GM19452 (cell line): ENCODE measurements around the gene S1PR1.
A peak's percentile ranks its signal among the peaks of the same experiment; 100 is the strongest.
"Not testable (repeated sequence)": the region's sequence is repeated elsewhere in the genome, so short reads cannot be mapped to it uniquely, and the experiment has no call there.

ENCODE experiments used
- ATAC-seq: cut with Tn5 transposase; IDR thresholded peaks from one replicate; pipeline ENCODE4 v1.9.1; 2021; ENCODE audit not compliant: unreplicated experiment

The S1PR1 gene

DNA sequence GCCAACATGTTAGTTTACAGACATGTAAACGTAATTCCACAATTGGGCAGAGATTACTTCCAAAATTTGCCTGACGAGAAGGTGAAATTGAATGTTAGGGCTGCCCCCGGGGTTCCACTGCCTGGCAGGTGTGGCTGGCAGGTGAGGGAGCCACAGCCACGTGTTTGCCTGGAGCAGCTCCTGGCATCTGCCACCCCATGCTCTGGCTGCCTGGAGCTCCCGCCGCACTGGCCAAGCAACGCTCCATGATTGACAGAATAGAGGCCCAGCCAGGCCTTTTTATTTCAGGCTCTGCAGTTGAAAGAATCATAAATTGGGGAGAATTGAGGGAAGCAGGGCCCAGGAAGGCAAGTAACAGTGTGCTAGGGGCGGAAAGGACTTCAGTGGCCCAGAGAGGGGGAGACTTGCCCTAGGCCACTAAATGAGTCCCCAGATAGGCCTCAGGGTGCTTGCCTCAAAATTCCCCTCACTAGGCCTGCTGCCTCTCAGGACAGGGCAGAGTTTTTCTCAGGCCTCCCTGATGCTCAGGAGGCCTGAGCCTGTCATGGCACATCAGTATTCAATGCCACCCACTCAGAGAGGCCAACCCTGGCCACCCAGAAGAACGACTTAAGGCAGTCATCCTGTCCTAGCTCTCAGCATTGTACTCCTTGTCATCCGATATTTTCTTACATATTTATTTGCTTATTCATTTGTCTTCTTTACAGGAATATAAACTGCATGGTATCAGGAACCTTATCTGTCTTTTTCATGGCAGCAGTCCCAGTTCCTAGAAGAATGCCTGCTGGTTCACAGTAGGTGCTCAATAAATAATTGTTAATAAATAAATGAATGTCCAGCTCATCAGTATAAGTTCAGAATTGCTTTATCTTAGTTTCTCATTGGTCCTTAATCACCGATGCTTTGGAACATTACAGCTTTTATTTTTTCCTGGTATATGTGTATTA is 16.6 kb upstream of the S1PR1 start:
- no peak for ATAC-seq

DNA sequence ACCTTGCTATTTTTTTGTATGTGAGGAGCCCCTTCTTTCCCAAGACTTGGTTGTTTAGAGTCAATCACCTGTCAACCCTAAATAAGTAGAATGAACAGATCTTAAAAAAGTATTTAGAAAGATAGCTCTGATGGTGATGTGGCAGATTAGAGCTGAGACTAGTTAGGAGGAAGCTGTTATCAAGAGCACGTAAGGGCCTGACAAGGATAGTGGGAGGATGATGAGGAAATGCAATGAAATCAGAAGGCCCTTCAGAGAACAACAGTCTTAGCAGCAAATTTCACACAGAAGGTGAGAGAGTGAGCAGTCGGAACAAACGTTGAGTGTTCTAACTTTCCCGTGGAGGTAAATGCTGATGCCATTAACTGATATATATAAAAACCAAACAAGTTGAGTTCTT is 15.9 kb upstream of the S1PR1 start:
- no peak for ATAC-seq

DNA sequence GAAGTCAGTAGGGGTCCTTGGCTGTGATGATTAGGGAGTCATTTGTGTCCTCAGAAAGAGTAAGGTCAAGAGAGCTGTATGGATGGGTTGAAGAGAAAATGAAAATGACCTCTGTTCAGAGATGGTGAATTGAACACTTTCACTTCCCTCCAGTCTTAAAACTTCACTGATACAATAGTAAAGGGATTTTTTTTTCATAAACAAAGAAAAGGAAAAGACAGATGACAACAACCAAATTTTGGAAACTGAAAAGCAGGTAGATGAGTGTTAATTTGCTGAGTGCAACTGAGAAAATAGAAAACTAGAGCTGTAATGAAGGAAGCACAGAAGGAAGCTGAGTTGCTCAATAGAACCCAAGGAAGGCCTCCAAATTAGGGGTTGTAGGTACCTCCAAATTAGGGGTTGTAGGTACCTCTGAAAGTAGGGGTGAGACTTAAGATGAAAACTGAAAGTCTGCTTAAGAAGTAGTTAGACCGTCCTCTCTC is 14.8 kb upstream of the S1PR1 start:
- ATAC-seq, result peak; percentile 97

DNA sequence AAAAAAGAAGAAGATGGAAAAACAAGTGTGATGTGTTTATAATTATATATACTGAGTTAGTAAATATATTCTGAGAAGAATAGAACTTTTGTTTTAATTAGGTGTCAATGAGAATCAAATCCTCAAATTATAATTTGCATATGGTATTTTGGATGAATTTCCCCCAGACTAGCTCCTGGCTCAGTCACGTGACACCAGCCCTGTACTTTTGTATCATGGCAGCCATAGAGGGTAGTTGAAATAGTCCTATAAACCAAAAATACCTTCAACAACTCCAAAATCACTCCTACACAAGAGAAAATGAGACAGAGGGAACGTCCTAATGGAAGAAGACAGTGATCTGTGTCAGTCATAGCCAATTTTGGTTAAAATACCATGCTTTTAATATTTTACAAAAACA is 9.0 kb upstream of the S1PR1 start:
- ATAC-seq, result no peak

DNA sequence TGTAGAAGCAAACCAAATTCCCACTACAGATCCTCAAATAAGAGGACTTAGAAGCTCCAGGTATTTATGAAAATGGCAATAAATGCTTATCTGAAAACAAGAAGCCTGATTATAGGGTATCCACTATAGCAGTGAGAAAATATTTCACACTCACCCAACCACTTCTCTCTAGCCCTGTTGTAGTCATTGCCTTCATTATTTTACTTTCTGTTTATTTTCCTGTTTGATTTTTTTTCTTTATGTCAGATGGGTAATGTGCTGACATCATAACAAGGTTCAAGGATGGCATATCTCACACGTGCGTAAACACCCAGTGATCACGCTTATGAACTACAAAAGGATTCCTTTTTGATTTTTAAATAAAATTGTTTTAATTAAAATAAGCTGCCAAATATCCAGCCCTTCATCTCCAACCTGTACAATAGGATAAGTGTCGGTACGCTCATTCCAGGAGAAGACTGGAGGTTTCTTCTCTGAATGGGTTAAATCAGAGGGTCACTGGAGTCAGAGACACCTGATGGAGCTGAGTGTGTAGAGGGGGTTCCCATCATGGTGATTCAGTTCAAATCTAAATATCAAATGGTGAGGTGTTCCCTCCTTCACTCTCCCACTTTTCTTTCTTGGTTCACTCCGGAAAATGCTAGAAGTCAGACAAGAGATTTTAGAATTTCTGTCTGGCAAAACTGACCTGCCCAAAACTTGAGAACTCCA is 8.2 kb upstream of the S1PR1 start:
- ATAC-seq, result no peak

DNA sequence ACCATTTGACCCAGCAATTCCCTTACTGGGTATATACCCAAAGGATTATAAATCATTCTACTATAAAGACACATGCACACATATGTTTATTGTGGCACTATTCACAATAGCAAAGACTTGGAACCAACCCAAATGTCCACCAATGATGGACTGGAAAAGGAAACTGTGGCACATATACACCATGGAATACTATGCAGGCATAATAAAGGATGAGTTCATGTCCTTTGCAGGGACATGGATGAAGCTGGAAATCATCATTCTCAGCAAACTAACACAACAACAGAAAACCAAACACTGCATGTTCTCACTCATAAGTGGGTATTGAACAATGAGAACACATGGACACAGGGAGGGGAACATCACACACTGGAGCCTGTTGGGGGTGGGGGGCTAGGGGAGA is 4.6 kb upstream of the S1PR1 start:
- not testable (repeated sequence) for ATAC-seq

DNA sequence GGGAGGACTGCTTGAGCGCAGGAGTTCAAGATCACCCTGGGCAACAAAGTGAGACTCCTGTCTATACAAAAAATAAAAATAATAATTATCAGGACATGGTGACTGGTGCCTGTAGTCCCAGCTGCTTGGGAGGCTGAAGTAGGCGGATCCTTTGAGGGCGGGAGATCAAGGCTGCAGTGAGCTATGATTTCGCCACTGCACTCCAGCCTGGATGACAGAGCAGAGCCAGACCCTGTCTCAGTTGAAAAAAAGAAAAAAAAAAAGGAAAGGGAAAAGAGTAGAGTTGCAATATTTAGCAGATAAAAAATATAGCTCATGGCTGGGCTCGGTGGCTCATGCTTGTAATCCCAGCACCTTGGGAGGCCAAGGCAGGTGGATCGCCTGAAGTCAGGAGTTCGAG is 3.3 kb upstream of the S1PR1 start:
- ATAC-seq, result no peak

DNA sequence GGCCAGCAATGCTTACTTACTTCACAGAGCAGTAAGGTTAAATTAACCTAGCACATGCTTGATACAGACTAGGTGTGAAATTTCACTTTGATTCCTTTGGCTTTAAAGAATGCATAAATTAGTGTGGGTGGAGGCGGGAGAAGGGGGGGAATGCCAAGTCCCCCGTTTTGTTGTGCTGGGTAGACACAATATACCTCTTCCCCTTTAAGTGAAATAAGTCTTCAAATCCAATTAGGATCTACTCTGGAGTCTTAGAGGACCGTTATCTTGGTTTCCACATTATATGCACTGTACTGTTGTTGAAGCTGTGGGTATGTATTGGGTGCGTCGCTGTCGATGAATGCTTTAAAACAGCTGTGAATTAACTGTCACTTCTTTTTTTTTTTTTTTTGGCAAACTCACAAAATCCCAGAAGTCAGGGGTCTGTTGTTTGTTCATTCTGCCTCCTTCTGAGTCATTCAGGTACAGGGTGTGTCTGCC is 1.6 kb upstream of the S1PR1 start:
- no peak for ATAC-seq

DNA sequence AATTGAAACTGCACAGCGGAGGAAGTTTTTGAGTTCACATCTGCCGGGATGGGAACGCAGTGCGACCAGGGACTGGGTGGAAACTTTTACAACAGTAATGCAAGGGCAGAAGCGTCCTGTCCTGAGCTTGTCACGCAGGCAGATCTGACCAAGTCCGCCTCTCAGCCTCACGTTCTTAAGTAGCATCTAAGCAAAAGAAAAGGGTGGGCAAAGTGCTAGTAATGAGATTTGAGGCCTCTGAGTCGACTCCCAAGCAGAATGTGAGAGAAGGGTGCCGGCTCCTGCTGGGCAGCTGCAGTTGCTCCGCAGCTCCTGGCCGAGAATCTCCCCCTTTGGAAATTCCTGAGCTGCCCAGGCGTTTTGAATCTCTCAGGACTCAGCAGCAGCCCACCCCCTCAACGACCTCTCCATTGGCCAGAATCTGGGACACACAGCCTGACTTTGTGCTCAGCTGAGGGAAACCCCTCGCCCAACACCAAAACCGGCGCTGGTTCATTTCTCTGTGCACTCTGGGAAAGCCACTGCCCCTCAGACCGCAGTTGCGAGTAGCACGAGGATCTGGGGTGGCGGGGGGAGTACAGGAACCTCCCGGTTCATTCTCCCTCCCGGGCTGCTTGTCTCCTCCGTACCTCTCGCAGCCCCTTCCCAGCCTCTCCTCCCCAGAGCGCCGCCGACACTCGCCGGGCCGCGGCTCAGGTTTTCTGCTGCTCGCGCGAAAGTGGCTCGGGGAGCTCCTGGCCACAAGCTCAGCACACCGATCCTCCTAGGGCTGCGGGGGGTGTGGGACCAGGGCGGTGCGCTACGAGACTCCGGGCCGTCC is 913 bp upstream of the S1PR1 start:
- ATAC-seq, result peak; percentile 52

DNA sequence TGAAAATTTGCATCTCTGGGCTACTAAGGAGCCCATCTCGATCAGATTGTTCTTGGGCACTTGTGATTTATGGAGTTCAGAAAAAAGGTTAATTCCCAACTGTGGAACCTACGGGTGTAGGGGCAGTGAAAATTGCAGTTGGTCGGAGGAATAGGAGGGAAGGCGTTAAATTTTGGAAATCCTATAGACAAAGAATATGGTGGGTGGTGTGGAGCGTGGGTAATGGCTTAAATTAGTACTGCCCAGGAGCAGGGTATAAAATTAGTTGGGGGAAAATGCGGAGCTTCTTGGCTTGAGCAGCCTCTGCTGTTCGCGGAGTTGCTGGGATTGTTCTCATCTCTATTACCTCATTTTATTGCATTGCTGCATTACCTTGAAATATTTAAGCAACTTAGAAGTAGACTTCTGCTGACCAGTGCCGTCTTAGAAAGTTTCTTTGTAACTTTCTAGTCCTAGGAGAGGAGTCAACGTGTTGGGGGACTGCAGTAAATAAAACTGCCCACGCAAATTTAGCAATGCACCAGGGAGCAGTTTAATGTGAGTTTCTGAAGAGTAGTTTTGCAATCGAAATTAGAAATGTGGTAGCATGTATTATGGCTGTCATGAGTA is 514 bp downstream of the S1PR1 start:
- ATAC-seq, result no peak

DNA sequence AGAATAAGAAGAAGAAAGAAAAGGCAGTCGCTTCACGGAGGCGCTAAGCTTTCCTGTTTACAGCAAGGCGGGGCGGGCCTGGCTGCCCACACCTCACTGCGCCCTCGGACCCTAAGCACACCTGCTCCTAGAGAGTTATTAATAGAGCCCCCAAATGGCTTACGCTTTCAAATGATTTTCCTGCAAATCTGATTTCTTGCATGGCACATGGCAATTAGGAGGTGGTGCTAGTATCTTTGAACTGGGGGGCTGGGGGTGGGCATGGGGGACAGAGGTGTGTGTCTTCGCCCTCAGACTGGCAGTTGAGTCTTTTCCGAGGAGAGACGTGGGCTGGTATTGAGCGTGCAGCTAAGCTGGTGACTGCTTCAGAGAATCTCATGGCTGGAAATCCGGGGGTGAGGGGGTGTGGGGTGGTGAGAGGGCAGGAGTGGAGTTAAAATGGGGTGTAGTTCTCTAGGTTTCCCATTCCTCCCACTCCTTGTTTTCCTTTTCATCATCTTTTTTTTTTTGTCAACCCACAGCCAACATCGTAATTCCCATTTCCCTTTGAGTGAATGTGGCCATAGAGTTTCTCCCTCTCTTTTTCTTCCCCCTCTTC is 1.3 kb downstream of the S1PR1 start:
- no peak for ATAC-seq

DNA sequence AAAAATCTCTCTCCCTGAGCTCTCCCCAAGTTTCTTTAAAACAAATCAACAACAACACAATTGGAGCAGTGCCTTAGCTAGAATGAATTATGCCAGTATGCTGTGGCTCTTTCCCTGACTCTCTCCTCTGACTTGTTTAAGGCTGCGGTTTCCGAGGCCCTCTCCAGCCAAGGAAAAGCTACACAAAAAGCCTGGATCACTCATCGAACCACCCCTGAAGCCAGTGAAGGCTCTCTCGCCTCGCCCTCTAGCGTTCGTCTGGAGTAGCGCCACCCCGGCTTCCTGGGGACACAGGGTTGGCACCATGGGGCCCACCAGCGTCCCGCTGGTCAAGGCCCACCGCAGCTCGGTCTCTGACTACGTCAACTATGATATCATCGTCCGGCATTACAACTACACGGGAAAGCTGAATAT is 1.9 kb downstream of the S1PR1 start:
- no peak for ATAC-seq

DNA sequence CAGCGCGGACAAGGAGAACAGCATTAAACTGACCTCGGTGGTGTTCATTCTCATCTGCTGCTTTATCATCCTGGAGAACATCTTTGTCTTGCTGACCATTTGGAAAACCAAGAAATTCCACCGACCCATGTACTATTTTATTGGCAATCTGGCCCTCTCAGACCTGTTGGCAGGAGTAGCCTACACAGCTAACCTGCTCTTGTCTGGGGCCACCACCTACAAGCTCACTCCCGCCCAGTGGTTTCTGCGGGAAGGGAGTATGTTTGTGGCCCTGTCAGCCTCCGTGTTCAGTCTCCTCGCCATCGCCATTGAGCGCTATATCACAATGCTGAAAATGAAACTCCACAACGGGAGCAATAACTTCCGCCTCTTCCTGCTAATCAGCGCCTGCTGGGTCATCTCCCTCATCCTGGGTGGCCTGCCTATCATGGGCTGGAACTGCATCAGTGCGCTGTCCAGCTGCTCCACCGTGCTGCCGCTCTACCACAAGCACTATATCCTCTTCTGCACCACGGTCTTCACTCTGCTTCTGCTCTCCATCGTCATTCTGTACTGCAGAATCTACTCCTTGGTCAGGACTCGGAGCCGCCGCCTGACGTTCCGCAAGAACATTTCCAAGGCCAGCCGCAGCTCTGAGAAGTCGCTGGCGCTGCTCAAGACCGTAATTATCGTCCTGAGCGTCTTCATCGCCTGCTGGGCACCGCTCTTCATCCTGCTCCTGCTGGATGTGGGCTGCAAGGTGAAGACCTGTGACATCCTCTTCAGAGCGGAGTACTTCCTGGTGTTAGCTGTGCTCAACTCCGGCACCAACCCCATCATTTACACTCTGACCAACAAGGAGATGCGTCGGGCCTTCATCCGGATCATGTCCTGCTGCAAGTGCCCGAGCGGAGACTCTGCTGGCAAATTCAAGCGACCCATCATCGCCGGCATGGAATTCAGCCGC is 2.5 kb downstream of the S1PR1 start:
- ATAC-seq, result no peak

DNA sequence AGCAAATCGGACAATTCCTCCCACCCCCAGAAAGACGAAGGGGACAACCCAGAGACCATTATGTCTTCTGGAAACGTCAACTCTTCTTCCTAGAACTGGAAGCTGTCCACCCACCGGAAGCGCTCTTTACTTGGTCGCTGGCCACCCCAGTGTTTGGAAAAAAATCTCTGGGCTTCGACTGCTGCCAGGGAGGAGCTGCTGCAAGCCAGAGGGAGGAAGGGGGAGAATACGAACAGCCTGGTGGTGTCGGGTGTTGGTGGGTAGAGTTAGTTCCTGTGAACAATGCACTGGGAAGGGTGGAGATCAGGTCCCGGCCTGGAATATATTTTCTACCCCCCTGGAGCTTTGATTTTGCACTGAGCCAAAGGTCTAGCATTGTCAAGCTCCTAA is 3.2 kb downstream of the S1PR1 start:
- no peak for ATAC-seq

DNA sequence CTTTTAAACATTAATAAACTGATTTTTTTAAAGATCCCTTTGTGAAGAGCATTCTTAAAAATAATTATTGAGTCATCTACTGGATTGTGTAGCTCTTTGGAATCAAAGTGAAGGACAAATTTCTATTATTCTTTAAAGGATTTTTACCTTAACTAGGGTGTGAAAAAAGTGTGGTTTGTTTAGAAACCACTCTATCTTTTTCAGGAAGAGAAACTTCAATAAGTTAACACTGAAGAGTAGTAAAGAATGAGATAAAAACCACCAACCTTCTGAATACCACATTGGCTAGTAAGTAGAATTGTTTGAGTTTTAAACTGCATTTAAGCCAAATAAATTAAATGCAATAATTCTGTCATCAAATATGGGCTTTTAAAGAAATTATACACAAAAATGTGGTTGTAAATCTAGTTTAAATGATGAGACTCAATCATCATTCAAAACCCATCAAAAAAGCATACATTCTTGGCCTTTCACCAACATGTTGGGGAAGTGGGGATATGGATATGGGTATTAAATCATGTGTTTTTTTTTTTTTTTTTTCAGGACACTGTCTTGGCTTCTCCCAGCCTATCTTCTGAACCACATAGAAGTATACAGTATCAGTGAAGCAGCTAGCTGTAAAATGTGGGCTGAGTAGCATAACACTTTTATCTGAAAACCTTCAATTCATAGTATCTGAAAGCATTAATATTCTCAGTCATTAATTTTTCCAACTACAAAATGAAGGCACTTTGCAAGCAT is 4.8 kb downstream of the S1PR1 start:
- ATAC-seq, result peak; percentile 42

DNA sequence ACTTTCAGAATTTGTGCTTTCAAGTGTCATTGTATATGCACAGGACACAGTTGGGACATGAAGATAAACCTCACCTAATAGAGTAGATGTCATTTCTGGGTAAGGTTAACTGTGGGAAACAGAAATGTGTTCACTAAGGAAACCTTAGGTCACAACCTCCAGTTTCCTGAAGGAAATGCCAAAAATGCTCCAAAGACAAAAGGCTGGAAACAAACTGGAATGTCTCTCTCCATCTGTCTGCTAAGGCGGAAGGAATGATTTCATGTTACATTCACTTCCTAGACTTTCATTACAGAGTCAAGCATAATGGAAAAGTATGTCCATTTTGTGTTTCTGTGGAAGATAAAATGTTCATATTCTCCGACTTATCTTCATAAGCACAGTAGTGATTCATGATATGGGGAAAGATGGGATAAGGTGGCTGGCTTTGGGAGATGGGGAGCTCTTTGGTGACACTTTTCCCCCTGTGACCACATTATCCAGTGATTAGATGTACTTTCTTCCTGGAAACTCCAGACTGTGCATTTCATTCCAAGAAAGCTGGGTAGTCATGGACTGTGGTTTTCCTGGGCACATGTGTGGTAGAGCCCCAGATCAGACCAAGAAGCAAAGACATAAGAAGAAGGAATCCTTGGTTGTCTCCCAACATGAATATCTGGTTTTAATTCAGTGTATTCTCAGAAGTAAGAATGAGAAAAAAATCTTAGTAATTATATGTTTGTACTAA is 5.7 kb downstream of the S1PR1 start:
- no peak for ATAC-seq

DNA sequence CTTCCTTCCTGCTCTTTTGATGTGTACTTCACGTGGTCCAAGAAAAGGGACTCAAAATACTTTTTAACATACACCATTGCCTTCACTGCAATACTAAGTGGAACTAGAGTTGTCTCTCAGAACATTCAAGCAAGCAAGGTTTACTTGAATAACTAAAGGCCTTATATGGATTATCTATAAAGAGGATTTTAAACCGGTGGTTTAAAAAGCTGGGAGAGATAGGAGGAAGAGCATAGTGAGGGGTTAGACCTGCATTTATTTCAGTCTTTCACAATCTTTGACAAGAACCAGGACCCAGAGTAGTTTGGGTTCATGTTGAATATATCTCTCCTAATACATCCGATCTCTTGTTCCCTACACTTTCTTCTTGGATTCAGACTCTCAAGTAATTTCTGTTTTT is 6.9 kb downstream of the S1PR1 start:
- no peak for ATAC-seq

DNA sequence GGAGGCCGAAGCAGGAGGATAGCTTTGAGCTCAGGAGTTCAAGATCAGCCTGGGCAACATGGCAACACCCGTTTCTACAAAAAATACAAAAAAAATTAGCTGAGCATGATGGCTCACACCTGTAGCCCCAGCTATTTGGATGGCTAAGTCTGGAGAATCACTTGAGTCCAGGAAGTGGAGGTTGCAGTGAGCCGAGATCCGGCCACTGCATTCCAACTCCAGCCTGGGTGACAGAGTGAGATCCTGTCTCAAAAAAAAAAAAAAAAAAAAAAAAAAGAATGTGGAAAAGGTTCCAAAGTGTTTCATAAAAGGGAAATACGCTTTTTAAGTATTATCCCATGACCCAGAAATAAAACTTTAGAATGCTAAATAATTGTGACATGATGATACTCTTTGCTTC is 8.0 kb downstream of the S1PR1 start:
- ATAC-seq, result no peak
